OCI-LY1 (cell line): ENCODE measurements around the gene SRRD.

Experiments used
- H2AFZ ChIP-seq: fragments of 200-600 bp; sonication (generic), shearing (Covaris generic); 2 replicates; pipeline ENCODE4 v1.6.0; 2014; ENCODE audit warnings: antibody characterized with exemption, mild to moderate bottlenecking, low read length
- H3F3A ChIP-seq: fragments of 200-600 bp; sonication (generic), shearing (Covaris generic); 2 replicates; pipeline ENCODE4 v1.6.0; 2014; ENCODE audit warnings: mild to moderate bottlenecking, antibody characterized with exemption, low read length, moderate library complexity; ENCODE audit not compliant: insufficient read depth
- H3K27ac ChIP-seq: fragments of 200-600 bp; sonication (generic); 2 replicates; pipeline ENCODE4 v1.5.1; 2014; ENCODE audit warnings: low read length, mixed run types, mild to moderate bottlenecking, low read depth; ENCODE audit not compliant: poor library complexity, severe bottlenecking
- H3K27me3 ChIP-seq: fragments of 200-600 bp; sonication (generic); 2 replicates; pipeline ENCODE4 v1.6.0; 2014; ENCODE audit warnings: antibody characterized with exemption, mild to moderate bottlenecking, low read length, moderate library complexity; ENCODE audit not compliant: insufficient read depth
- H3K36me3 ChIP-seq: fragments of 200-600 bp; sonication (generic); 2 replicates; pipeline ENCODE4 v1.6.1; 2014; ENCODE audit warnings: mild to moderate bottlenecking, antibody characterized with exemption, low read length, moderate library complexity, mixed read lengths; ENCODE audit not compliant: insufficient read depth
- H3K4me1 ChIP-seq: fragments of 200-600 bp; sonication (generic); 2 replicates; pipeline ENCODE4 v1.5.1; 2014; ENCODE audit warnings: mild to moderate bottlenecking, low read length, moderate library complexity; ENCODE audit not compliant: insufficient read depth, severe bottlenecking
- H3K4me2 ChIP-seq: fragments of 200-600 bp; sonication (generic), shearing (Covaris generic); 2 replicates; pipeline ENCODE4 v1.6.1; 2014; ENCODE audit warnings: low read length
- H3K4me3 ChIP-seq: fragments of 200-600 bp; sonication (generic); 2 replicates; pipeline ENCODE4 v1.5.1; 2014; ENCODE audit warnings: low read length, low read depth, mild to moderate bottlenecking, mixed read lengths; ENCODE audit not compliant: poor library complexity, severe bottlenecking
- H3K79me2 ChIP-seq: fragments of 200-600 bp; shearing (Covaris generic); 2 replicates; pipeline ENCODE4 v1.6.1; 2016; ENCODE audit warnings: mixed run types, low read length, mixed read lengths; ENCODE audit not compliant: insufficient read depth
- H3K9ac ChIP-seq: fragments of 200-600 bp; sonication (generic), shearing (Covaris generic); 2 replicates; pipeline ENCODE4 v1.6.1; 2014; ENCODE audit warnings: mild to moderate bottlenecking, low read length, mixed read lengths
- H3K9me2 ChIP-seq: fragments of 200-600 bp; sonication (generic), shearing (Covaris generic); 2 replicates; pipeline ENCODE4 v1.6.1; 2014; ENCODE audit warnings: low read depth, mild to moderate bottlenecking, low read length, mixed read lengths
- H3K9me3 ChIP-seq: fragments of 200-600 bp; shearing (Covaris generic); 2 replicates; pipeline ENCODE4 v1.6.1; 2014; ENCODE audit warnings: low read length, mixed read lengths
- H4K20me1 ChIP-seq: fragments of 200-600 bp; sonication (generic), shearing (Covaris generic); 2 replicates; pipeline ENCODE4 v1.6.0; 2016; ENCODE audit warnings: mild to moderate bottlenecking, low read length; ENCODE audit not compliant: insufficient read depth
- CTCF ChIP-seq: fragments of 200-600 bp; sonication (generic), shearing (Covaris generic); IDR thresholded peaks from 2 replicates; pipeline ENCODE4 v1.5.1; 2017; ENCODE audit warnings: mild to moderate bottlenecking, antibody characterized with exemption, low read length, moderate library complexity, mixed read lengths
- EZH2 ChIP-seq: fragments of 200-600 bp; sonication (generic), shearing (Covaris generic); IDR thresholded peaks from 2 replicates; pipeline ENCODE4 v1.8.0; 2017; ENCODE audit warnings: borderline replicate concordance, mixed run types, mild to moderate bottlenecking, antibody characterized with exemption, low read length, moderate library complexity, mixed read lengths

The SRRD gene

GRCh38 chr22:26479792-26480610 is 3.7 kb upstream of the SRRD start:
- no peaks in the 10 kb centered on the region for H4K20me1 ChIP-seq
- H3K4me1 ChIP-seq: peaks cover 65% of the 10 kb centered on the region
- peak overlapping the region; percentile 94 for H3K27ac ChIP-seq
- peak overlapping the region; percentile 86 for H3K4me2 ChIP-seq
- H3F3A ChIP-seq: peaks cover 8% of the 10 kb centered on the region; the same call in 1 of the 2 replicates
- no peaks in the 10 kb centered on the region for H3K9me2 ChIP-seq
- H3K79me2 ChIP-seq: peaks cover 42% of the 10 kb centered on the region
- H3K9me3 ChIP-seq: no peaks in the 10 kb centered on the region
- peak overlapping the region; percentile 3; the same call in 1 of the 2 replicates for H2AFZ ChIP-seq
- peaks cover 37% of the 10 kb centered on the region; the same call in 1 of the 2 replicates for H3K36me3 ChIP-seq
- no peaks in the 10 kb centered on the region for H3K27me3 ChIP-seq
- peak overlapping the region; percentile 90 for H3K9ac ChIP-seq
- peak overlapping the region; percentile 88 for H3K4me3 ChIP-seq
- TF ChIP-seq EZH2 (no peak), CTCF (no peak)

GRCh38 chr22:26480611-26480932 is 3.1 kb upstream of the SRRD start:
- Histone ChIP-seq H3K27ac (peak overlapping the region; percentile 94), H4K20me1 (no peaks in the 10 kb centered on the region), H3K9me3 (no peaks in the 10 kb centered on the region), H3K4me1 (peaks cover 71% of the 10 kb centered on the region), H3K79me2 (peaks cover 47% of the 10 kb centered on the region), H3K27me3 (no peaks in the 10 kb centered on the region), H3K4me3 (peak overlapping the region; percentile 88), H3F3A (peaks cover 8% of the 10 kb centered on the region; the same call in 1 of the 2 replicates), H2AFZ (no peak overlapping the region), H3K36me3 (peaks cover 34% of the 10 kb centered on the region; the same call in 1 of the 2 replicates), H3K9ac (peak overlapping the region; percentile 90), H3K9me2 (no peaks in the 10 kb centered on the region), H3K4me2 (peak overlapping the region; percentile 86)
- no peak for TF ChIP-seq CTCF
- no peak for TF ChIP-seq EZH2

- Histone ChIP-seq H2AFZ (no peak overlapping the region), H3K4me1 (peaks cover 77% of the 10 kb centered on the region), H3K9me2 (no peaks in the 10 kb centered on the region), H3K4me2 (peak overlapping the region; percentile 86), H3K27me3 (no peaks in the 10 kb centered on the region), H4K20me1 (no peaks in the 10 kb centered on the region), H3K27ac (peak overlapping the region; percentile 94), H3K9me3 (no peaks in the 10 kb centered on the region), H3F3A (peaks cover 8% of the 10 kb centered on the region; the same call in 1 of the 2 replicates), H3K79me2 (peaks cover 54% of the 10 kb centered on the region), H3K4me3 (peak overlapping the region; percentile 88), H3K36me3 (peaks cover 35% of the 10 kb centered on the region; the same call in 1 of the 2 replicates), H3K9ac (peak overlapping the region; percentile 90)
- TF ChIP-seq CTCF: no peak
- TF ChIP-seq EZH2: no peak
Observed at GRCh38 chr22:26481112-26481693, 2.5 kb upstream of the SRRD start.
